Stimulated activated CD4-positive, alpha-beta T cell treated with anti-CD3 and anti-CD28 coated beads, Interleukin-1b, Interleukin-23, amount 100 ng/mL, for 4 hours (primary cell): ENCODE data around the gene EBI3.
"Not testable (repeated sequence)": the region's sequence is repeated elsewhere in the genome, so short reads cannot be mapped to it uniquely, and the experiment has no call there.

Experiments used
- DNase-seq, 2 donors: peaks; one replicate each; pipeline ENCODE4 v3.0.0-alpha.2; 2020; ENCODE audit warnings: low read depth in 2 of 2

EBI3 gene

GRCh38 chr19:4229179-4229931 is at the start of gene EBI3:
EBI3 (plus strand) TSS chr19:4229523; CDS start chr19:4229551, 28 bp downstream.
- DNase-seq = peak in 1 of 2 donors; percentile 60

GRCh38 chr19:4181053-4181508 is 48.2 kb upstream of the EBI3 start:
- DNase-seq = no peak

- peak; percentile 94 to 95 for DNase-seq
Observed at GRCh38 chr19:4182084-4182810, 47.1 kb upstream of the EBI3 start, which contains the start of the genes ANKRD24 and SIRT6. ANKRD24 (plus strand) TSS chr19:4182689; CDS start chr19:4186426, 3,737 bp downstream. SIRT6 (minus strand) TSS chr19:4182563; CDS start chr19:4182539, 24 bp downstream.

GRCh38 chr19:4183967-4184717 is 45.2 kb upstream of the EBI3 start:
- no peak for DNase-seq

GRCh38 chr19:4184718-4185352 is 44.5 kb upstream of the EBI3 start:
- no peak for DNase-seq

- DNase-seq = no peak
Observed at GRCh38 chr19:4185413-4186086, 43.8 kb upstream of the EBI3 start.

- peak; percentile 68 to 80 for DNase-seq
Observed at GRCh38 chr19:4186087-4186993, 43.0 kb upstream of the EBI3 start.

GRCh38 chr19:4187313-4188122 is 41.8 kb upstream of the EBI3 start:
- no peak for DNase-seq

GRCh38 chr19:4189641-4190040 is 39.7 kb upstream of the EBI3 start:
- no peak for DNase-seq

GRCh38 chr19:4192537-4192936 is 36.8 kb upstream of the EBI3 start:
- not testable (repeated sequence) for DNase-seq

GRCh38 chr19:4194353-4194752 is 35.0 kb upstream of the EBI3 start:
- no peak for DNase-seq

GRCh38 chr19:4196009-4196408 is 33.3 kb upstream of the EBI3 start:
- no peak for DNase-seq

- DNase-seq = no peak
Observed at GRCh38 chr19:4196587-4197148, 32.7 kb upstream of the EBI3 start.

- DNase-seq = no peak
Observed at GRCh38 chr19:4197228-4197624, 32.1 kb upstream of the EBI3 start.

- DNase-seq = no peak
Observed at GRCh38 chr19:4197625-4198466, 31.5 kb upstream of the EBI3 start.

- no peak for DNase-seq
Observed at GRCh38 chr19:4198467-4199126, 30.7 kb upstream of the EBI3 start.

GRCh38 chr19:4199699-4200293 is 29.5 kb upstream of the EBI3 start:
- no peak for DNase-seq
